Gastrocnemius medialis (tissue), 4 donors: ENCODE data around the gene SDK2.

Experiments
- POLR2A ChIP-seq, 2 donors: fragments of 450-650 bp; IDR thresholded peaks; one replicate each; pipeline ENCODE4 v1.6.1; 2017; ENCODE audit warnings: antibody characterized with exemption in 2 of 2, mild to moderate bottlenecking in 2 of 2, moderate library complexity in 2 of 2
- TF ChIP-seq, protein P1 (sequence below), 5 experiments: fragments of 450-650 bp in 3 of 5; fragments of 200-600 bp in 2 of 5; sonication (generic) in 2 of 5; IDR thresholded peaks in 4 of 5; conservative IDR thresholded peaks in 1 of 5; 1 replicate in 4 of 5; 2 replicates in 1 of 5; pipeline ENCODE4 v1.5.1; 2016 to 2019; ENCODE audit warnings: antibody characterized with exemption in 5 of 5, mild to moderate bottlenecking in 3 of 5, moderate library complexity in 3 of 5

DNA sequence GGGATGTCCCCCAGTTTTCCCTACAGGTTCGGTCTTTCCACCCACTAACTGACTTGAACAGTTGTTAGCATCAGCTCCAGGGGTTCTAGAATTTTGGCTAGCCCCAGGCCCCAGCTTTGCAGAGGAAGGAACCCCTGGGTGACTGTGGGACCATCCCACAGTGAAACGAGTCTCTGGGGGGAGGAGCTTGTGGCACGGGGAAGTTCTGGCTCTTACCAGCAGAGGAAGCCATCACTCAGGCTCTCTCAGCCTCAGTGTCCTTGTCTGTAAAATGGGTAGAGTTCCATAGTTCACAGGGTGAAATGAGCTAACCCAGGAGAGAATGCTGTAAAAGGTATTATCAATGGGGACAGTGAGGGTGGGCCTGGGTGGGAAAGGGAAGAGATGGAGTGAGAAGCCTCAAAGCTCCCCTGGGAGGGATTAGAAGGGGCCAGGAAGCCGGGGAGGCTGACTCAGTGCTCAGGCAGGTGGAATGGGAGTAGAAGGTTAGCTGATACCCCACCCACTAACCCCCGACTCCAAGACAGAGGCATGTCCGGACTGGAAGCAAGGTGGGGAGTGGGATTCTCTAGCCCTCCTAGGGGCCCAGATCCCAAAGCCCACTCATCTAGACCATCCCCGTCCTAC, 301.6 kb downstream of the SDK2 start:
- TF ChIP-seq, protein P1, sequence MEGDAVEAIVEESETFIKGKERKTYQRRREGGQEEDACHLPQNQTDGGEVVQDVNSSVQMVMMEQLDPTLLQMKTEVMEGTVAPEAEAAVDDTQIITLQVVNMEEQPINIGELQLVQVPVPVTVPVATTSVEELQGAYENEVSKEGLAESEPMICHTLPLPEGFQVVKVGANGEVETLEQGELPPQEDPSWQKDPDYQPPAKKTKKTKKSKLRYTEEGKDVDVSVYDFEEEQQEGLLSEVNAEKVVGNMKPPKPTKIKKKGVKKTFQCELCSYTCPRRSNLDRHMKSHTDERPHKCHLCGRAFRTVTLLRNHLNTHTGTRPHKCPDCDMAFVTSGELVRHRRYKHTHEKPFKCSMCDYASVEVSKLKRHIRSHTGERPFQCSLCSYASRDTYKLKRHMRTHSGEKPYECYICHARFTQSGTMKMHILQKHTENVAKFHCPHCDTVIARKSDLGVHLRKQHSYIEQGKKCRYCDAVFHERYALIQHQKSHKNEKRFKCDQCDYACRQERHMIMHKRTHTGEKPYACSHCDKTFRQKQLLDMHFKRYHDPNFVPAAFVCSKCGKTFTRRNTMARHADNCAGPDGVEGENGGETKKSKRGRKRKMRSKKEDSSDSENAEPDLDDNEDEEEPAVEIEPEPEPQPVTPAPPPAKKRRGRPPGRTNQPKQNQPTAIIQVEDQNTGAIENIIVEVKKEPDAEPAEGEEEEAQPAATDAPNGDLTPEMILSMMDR (IDR thresholded peaks at IDR 0.05 in 4 of 5, conservative IDR thresholded peaks at IDR 0.05 in 1 of 5): no peak
- TF ChIP-seq POLR2A (IDR thresholded peaks at IDR 0.05): no peak
